ENCODE results near the gene CDCA4. TPM values are rescaled to one million over a fixed set of nuclear protein-coding genes. Genes with fewer than 3 reads are reported as not detected.

Gene CDCA4
- total RNA-seq, 1 experiment from 2014 or later: 24.9 TPM

DNA sequence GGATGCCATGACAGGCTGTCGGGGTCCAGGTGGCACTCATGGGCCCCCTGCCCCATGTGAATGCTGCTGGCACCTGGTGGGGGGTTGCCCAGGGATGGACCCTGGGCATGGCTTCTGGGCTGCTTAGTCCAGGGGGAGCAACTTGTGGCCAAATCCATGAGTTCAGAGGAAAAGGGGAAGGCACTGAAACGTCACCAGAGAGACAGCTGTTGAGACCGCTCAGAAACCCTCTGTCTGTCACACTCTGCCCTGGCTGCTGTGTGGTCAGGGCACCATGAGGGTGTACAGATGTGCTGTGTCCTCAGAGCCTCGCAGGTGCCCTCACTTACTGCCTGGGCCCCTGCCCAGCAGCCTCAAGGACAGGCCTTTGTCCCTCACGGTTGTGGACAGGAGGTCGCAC lies 25.9 kb downstream of the CDCA4 start:
- H3K27me3 ChIP-seq (ENCODE audit: insufficient read depth, low read depth): no peaks in the 10 kb centered on the region
- no peak overlapping the region for H3K4me2 ChIP-seq
- H3K4me1 ChIP-seq (replicated peaks; ENCODE audit: insufficient read depth): no peaks in the 10 kb centered on the region
- H3K9me2 ChIP-seq (ENCODE audit: insufficient read depth): no peaks in the 10 kb centered on the region
- no peaks in the 10 kb centered on the region for H3K9me3 ChIP-seq (ENCODE audit: insufficient read depth, low read depth)
- no peaks in the 10 kb centered on the region for H3K79me2 ChIP-seq (ENCODE audit: low read depth)
- intact Hi-C loops (cut with micrococcal nuclease; ENCODE audit: unreplicated experiment): no loop called here
- ChIA-PET CTCF (no interaction called here), POLR2A (ENCODE audit: unreplicated experiment) (no interaction called here)
- peaks cover 11% of the 10 kb centered on the region; the same call in 1 of the 2 replicates for H3K36me3 ChIP-seq (ENCODE audit: low read depth)
- no peak overlapping the region for H3K27ac ChIP-seq
- no peaks in the 10 kb centered on the region for H4K20me1 ChIP-seq (ENCODE audit: insufficient read depth)
- no peak overlapping the region for H2AFZ ChIP-seq
- H3K4me3 ChIP-seq: no peak overlapping the region
- no peak for DNase-seq
- BruUV-seq (replicated peaks): no TSS peak
- TF ChIP-seq, protein P1, sequence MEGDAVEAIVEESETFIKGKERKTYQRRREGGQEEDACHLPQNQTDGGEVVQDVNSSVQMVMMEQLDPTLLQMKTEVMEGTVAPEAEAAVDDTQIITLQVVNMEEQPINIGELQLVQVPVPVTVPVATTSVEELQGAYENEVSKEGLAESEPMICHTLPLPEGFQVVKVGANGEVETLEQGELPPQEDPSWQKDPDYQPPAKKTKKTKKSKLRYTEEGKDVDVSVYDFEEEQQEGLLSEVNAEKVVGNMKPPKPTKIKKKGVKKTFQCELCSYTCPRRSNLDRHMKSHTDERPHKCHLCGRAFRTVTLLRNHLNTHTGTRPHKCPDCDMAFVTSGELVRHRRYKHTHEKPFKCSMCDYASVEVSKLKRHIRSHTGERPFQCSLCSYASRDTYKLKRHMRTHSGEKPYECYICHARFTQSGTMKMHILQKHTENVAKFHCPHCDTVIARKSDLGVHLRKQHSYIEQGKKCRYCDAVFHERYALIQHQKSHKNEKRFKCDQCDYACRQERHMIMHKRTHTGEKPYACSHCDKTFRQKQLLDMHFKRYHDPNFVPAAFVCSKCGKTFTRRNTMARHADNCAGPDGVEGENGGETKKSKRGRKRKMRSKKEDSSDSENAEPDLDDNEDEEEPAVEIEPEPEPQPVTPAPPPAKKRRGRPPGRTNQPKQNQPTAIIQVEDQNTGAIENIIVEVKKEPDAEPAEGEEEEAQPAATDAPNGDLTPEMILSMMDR (conservative IDR thresholded peaks at IDR 0.05): no peak
- no peak for TF ChIP-seq EZH2 (IDR thresholded peaks at IDR 0.05; ENCODE audit: low read depth)
- peaks cover 21% of the 10 kb centered on the region; the same call in 1 of the 2 replicates for H3F3A ChIP-seq (ENCODE audit: insufficient read depth, low read depth)

DNA sequence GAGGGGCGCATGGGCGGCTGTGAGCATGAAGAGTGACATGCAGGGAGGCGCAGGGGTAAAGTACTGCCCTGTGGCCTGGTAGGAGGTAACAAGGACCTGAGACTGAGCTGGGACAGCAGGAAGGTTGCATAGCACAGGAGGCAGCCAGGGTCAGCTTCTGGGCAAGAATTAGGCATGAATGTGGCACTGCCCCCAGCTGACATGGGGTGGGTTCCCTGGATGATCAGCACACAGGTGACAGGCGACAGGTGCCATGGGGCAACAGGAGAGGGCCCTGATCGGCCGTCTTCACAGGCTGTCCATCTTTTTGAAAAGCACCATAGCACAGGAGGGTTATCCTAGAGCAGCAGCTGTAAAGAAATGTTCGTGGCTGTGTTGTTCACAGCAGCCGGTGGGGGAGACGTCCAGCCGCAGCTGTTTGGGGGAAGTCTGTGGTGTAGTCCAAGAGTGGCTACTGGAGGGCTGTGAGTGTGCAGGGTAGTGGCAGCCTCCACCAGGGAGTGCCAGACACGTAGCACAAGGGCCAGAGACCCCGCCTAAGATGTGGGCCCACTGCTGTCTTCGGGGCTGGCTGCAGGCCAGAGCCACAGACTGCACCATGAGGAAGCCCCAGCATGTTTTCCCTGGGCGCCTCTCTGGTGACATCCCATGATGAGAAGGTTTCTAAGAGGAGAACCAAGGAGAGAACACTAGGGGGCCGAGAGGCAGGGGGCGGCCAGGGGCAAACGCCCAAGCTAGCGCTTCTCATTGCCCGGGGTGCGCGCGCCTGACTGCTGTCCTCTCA lies 26.9 kb downstream of the CDCA4 start:
- Histone ChIP-seq H4K20me1 (ENCODE audit: insufficient read depth) (0 out of 2 replicates have a peak, but pooled peaks cover under 1% of the 10 kb centered on the region), H3K79me2 (ENCODE audit: low read depth) (no peaks in the 10 kb centered on the region), H3K27ac (no peak overlapping the region), H3K36me3 (ENCODE audit: low read depth) (peaks cover 4% of the 10 kb centered on the region; the same call in 1 of the 2 replicates), H3K27me3 (ENCODE audit: insufficient read depth, low read depth) (no peaks in the 10 kb centered on the region), H3F3A (ENCODE audit: insufficient read depth, low read depth) (peaks cover 21% of the 10 kb centered on the region; the same call in 1 of the 2 replicates), H3K4me2 (no peak overlapping the region), H3K4me3 (no peak overlapping the region), H3K4me1 (replicated peaks; ENCODE audit: insufficient read depth) (no peaks in the 10 kb centered on the region), H2AFZ (no peak overlapping the region), H3K9me2 (ENCODE audit: insufficient read depth) (no peaks in the 10 kb centered on the region), H3K9me3 (ENCODE audit: insufficient read depth, low read depth) (no peaks in the 10 kb centered on the region)
- no peak for DNase-seq
- intact Hi-C loops (cut with micrococcal nuclease; ENCODE audit: unreplicated experiment): no loop called here
- no peak for TF ChIP-seq EZH2 (IDR thresholded peaks at IDR 0.05; ENCODE audit: low read depth)
- TF ChIP-seq, protein P1 (conservative IDR thresholded peaks at IDR 0.05): no peak
- ChIA-PET POLR2A (ENCODE audit: unreplicated experiment) (no interaction called here), CTCF (no interaction called here)
- BruUV-seq (replicated peaks): no TSS peak

DNA sequence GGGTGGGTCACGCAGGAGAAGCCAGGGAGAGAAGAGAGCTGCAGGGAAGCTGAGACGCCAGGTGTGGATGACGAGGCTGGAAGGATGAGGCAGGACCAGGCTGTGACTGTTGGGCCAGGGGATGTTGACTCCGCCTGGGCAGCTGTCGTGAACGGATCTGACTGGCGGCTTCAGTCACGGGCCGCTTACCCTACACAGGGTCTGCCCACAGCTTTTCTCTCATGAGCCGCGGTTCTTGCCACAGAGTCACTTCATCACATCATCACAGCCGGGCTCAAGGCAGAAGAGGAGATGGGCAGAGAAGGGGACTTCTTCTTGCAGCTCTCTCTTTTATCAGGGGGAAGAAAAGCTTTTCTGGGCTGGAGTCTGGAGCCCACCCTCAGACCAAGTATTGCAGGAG lies 27.6 kb downstream of the CDCA4 start:
- no peak for DNase-seq
- peaks cover 21% of the 10 kb centered on the region; the same call in 1 of the 2 replicates for H3F3A ChIP-seq (ENCODE audit: insufficient read depth, low read depth)
- 0 out of 2 replicates have a peak, but pooled peaks cover 7% of the 10 kb centered on the region for H4K20me1 ChIP-seq (ENCODE audit: insufficient read depth)
- intact Hi-C loops (cut with micrococcal nuclease; ENCODE audit: unreplicated experiment): no loop called here
- no TSS peak for BruUV-seq (replicated peaks)
- TF ChIP-seq, protein P1 (conservative IDR thresholded peaks at IDR 0.05): no peak
- H3K27me3 ChIP-seq (ENCODE audit: insufficient read depth, low read depth): no peaks in the 10 kb centered on the region
- H3K9me2 ChIP-seq (ENCODE audit: insufficient read depth): no peaks in the 10 kb centered on the region
- H3K9me3 ChIP-seq (ENCODE audit: insufficient read depth, low read depth): no peaks in the 10 kb centered on the region
- CTCF ChIA-PET: no interaction called here
- H3K36me3 ChIP-seq (ENCODE audit: low read depth): peaks cover 4% of the 10 kb centered on the region; the same call in 1 of the 2 replicates
- H3K79me2 ChIP-seq (ENCODE audit: low read depth): no peaks in the 10 kb centered on the region
- POLR2A ChIA-PET (ENCODE audit: unreplicated experiment): no interaction called here
- no peaks in the 10 kb centered on the region for H3K4me1 ChIP-seq (replicated peaks; ENCODE audit: insufficient read depth)
- no peak overlapping the region for H3K27ac ChIP-seq
- H3K4me3 ChIP-seq: no peak overlapping the region
- H3K4me2 ChIP-seq: no peak overlapping the region
- no peak overlapping the region for H2AFZ ChIP-seq
